Fibroblast of skin of scalp (primary cell): Measurements from ENCODE around the gene ANO8.

Experiments used
- DNase-seq: peaks from one replicate; pipeline ENCODE4 v3.0.0-alpha.2; 2013

Gene ANO8

GRCh38 chr19:17347877-17348276, 13.2 kb upstream of the ANO8 start:
- no peak for DNase-seq

GRCh38 chr19:17347361-17347760, 12.7 kb upstream of the ANO8 start:
- DNase-seq: no peak

- DNase-seq: peak; percentile 64
These were observed 11.5 kb upstream of the ANO8 start for GRCh38 chr19:17346109-17346671.

GRCh38 chr19:17341845-17342244, 7.2 kb upstream of the ANO8 start:
- no peak for DNase-seq

- DNase-seq: no peak
These were observed 6.7 kb upstream of the ANO8 start for GRCh38 chr19:17341386-17341785.

GRCh38 chr19:17340871-17341357, 6.3 kb upstream of the ANO8 start:
- DNase-seq: no peak

- DNase-seq: no peak
These were observed 5.7 kb upstream of the ANO8 start for GRCh38 chr19:17340302-17340870.

GRCh38 chr19:17339088-17339741, 4.6 kb upstream of the ANO8 start:
- DNase-seq: no peak

GRCh38 chr19:17338433-17339078, 3.9 kb upstream of the ANO8 start:
- DNase-seq: no peak

GRCh38 chr19:17337675-17338432, 3.2 kb upstream of the ANO8 start:
- DNase-seq: no peak

- peak; percentile 99 for DNase-seq
These were observed 2.4 kb upstream of the ANO8 start, which contains the start of gene GTPBP3 for GRCh38 chr19:17336872-17337674. Gene GTPBP3 (plus strand): TSS chr19:17337553. CDS start chr19:17337612, 59 bp downstream.

- DNase-seq: no peak
These were observed 920 bp upstream of the ANO8 start for GRCh38 chr19:17335575-17335974.

- peak; percentile 84 for DNase-seq
These were observed 843 bp downstream of the ANO8 start for GRCh38 chr19:17333611-17334413.

GRCh38 chr19:17332677-17333581, 1.7 kb downstream of the ANO8 start:
- DNase-seq: peak; percentile 58

GRCh38 chr19:17332360-17332676, 2.3 kb downstream of the ANO8 start:
- no peak for DNase-seq

- DNase-seq: no peak
These were observed 3.6 kb downstream of the ANO8 start for GRCh38 chr19:17331045-17331558.

GRCh38 chr19:17330262-17331044, 4.2 kb downstream of the ANO8 start:
- DNase-seq: no peak

- DNase-seq: no peak
These were observed 5.0 kb downstream of the ANO8 start for GRCh38 chr19:17329366-17330261.
